PC-9 (cell line): Measurements from ENCODE around the gene FGF4.

Experiments used
- CTCF ChIP-seq: fragments of 200-600 bp; sonication (generic); conservative IDR thresholded peaks from 2 replicates; pipeline ENCODE4 v1.6.1; 2017; ENCODE audit warnings: mixed run types, antibody characterized with exemption, mild to moderate bottlenecking, moderate library complexity
- EZH2 ChIP-seq: fragments of 200-600 bp; sonication (generic); IDR thresholded peaks from 2 replicates; pipeline ENCODE4 v1.8.0; 2017; ENCODE audit warnings: antibody characterized with exemption, low read depth

GRCh38 chr11:69721106-69721505, 54.0 kb downstream of the FGF4 start:
- TF ChIP-seq EZH2 (no peak), CTCF (no peak)
